AG10803 (cell line): ENCODE results near the gene CPZ.

ENCODE experiments used
- DNase-seq: peaks from one replicate; pipeline ENCODE4 v3.0.0; 2010; ENCODE audit warnings: low read depth
- H3K4me3 ChIP-seq: 2 replicates; pipeline ENCODE4 v1.5.1; 2011; ENCODE audit warnings: mild to moderate bottlenecking, low read length, control low read depth
- TF ChIP-seq, protein P1 (sequence below): conservative IDR thresholded peaks from 2 replicates; pipeline ENCODE4 v1.5.1; 2011; ENCODE audit warnings: mild to moderate bottlenecking, low read length, control low read depth, inconsistent platforms

Gene CPZ

DNA sequence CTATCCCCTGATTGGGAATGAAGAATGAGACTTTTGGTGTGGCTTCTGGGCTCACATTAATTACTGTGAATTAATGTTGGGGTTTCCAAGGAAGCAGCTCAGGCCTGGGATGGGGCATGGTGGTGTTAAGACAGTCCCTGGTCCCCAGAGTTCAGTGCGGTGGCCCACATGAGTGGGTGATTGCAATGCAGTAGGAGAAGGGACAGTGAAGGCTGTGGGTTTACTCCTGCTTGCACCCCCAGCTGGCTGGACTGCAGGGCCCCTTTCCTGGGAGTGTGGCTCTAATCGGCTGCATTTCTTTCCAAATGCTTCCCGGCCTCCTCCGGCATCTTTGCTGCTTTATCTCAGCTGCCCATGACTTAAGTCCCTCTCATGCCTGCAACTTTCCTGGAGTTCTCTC, 40.5 kb upstream of the CPZ start:
- no peak overlapping the region for H3K4me3 ChIP-seq
- TF ChIP-seq, protein P1, sequence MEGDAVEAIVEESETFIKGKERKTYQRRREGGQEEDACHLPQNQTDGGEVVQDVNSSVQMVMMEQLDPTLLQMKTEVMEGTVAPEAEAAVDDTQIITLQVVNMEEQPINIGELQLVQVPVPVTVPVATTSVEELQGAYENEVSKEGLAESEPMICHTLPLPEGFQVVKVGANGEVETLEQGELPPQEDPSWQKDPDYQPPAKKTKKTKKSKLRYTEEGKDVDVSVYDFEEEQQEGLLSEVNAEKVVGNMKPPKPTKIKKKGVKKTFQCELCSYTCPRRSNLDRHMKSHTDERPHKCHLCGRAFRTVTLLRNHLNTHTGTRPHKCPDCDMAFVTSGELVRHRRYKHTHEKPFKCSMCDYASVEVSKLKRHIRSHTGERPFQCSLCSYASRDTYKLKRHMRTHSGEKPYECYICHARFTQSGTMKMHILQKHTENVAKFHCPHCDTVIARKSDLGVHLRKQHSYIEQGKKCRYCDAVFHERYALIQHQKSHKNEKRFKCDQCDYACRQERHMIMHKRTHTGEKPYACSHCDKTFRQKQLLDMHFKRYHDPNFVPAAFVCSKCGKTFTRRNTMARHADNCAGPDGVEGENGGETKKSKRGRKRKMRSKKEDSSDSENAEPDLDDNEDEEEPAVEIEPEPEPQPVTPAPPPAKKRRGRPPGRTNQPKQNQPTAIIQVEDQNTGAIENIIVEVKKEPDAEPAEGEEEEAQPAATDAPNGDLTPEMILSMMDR: no peak
- DNase-seq: no peak

- TF ChIP-seq, protein P1: no peak
- no peak for DNase-seq
These were observed 39.9 kb upstream of the CPZ start for GRCh38 chr4:8552581-8553205.

DNA sequence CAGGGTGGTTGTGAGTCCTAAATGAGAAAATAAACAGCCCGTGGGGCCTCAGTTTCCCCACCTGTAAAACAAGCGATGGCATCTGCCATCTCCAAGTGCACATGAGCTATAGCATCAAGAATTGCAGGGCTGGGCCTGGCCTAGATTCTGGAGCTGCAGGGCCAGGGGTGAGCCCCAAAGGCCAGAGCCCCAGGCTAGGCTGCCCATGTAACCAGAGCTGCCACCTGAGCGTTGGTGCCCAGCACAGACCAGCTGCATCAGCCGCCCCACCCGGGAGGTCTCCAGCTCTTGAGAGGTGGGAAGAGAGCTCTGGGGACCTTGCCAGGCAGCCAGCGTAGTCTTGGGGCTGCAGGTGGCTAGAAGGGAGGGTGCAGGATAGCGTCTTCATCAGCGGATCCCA, 39.3 kb upstream of the CPZ start:
- DNase-seq: no peak
- TF ChIP-seq, protein P1: no peak

More at GRCh38 chr4:8552581-8553205, 39.9 kb upstream of the CPZ start:
- H3K4me3 ChIP-seq: no peak overlapping the region

GRCh38 chr4:8553991-8554405, 38.6 kb upstream of the CPZ start:
- no peak overlapping the region for H3K4me3 ChIP-seq
- TF ChIP-seq, protein P1: no peak
- no peak for DNase-seq

More for the DNA sequence above, 39.3 kb upstream of the CPZ start:
- H3K4me3 ChIP-seq: no peak overlapping the region

DNA sequence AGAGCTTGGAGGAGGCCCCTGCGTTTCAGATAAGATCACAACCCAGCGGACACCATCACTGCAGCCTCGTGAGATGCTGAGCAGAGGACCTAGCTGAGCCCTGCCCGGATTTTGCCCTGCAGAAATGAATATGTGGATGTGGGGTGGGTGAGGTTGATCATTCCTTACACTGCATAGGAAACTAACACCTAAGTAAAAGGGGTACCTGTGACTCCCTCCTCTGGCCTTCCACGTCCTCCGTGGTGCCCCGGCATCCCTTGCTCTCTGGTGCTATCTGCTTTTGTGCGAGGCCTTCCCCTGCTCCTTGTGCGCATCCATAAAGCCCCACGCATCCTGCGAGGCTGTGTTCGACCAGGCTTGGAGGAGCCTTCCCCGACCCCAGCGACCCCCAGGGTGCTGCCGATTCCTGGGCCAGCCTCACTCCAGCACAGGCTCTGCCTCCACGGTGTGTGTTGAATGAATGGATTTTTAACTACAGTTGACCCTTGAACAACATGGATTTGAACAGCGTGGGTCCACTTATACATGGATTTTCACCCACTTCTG, 37.9 kb upstream of the CPZ start:
- DNase-seq: no peak
- TF ChIP-seq, protein P1: no peak
- no peak overlapping the region for H3K4me3 ChIP-seq

DNA sequence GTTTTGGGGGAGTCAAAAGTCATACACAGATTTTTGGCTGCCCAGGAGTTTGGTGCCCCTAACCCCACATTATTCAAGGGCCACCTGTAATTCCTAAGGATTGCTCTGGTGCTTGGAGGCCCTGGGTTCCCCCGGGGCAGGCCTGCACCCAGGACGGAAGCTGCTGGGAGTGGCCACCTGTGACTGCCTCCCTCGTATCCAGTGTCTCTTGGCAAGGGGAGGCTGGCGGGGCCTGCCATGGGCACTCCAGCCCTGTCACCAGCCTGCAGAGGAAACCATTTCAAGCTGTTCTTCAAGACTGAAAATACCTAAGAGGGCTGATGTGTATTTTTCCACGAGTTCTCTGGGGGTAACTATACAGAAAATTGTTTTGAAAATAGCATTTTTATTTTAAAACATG, 36.8 kb upstream of the CPZ start:
- H3K4me3 ChIP-seq: no peak overlapping the region
- TF ChIP-seq, protein P1: no peak
- no peak for DNase-seq
